Hepatocyte (in vitro differentiated cells): ENCODE measurements around the gene JUND. TPM values are rescaled to one million over a fixed set of nuclear protein-coding genes. Genes with fewer than 3 reads are reported as not detected.
"Not testable (repeated sequence)": the region's sequence is repeated elsewhere in the genome, so short reads cannot be mapped to it uniquely, and the experiment has no call there.

Experiments used
- DNase-seq: peaks from one replicate; pipeline ENCODE4 v3.0.0-alpha.2; 2016; ENCODE audit warnings: low spot score
- H2AFZ ChIP-seq: fragments of 200-600 bp; sonication (generic); 2 replicates; pipeline ENCODE4 v1.6.0; 2016; ENCODE audit warnings: antibody characterized with exemption, mild to moderate bottlenecking
- H3K27ac ChIP-seq: fragments of 200-600 bp; sonication (generic); 2 replicates; pipeline ENCODE4 v1.5.1; 2016; ENCODE audit warnings: mild to moderate bottlenecking
- H3K27me3 ChIP-seq: fragments of 200-600 bp; sonication (generic); 2 replicates; pipeline ENCODE4 v1.6.1; 2016
- H3K36me3 ChIP-seq: fragments of 200-600 bp; sonication (generic); replicated peaks from 2 replicates; pipeline ENCODE4 v1.5.1; 2016; ENCODE audit warnings: low read depth; ENCODE audit not compliant: insufficient read depth
- H3K4me1 ChIP-seq: fragments of 200-600 bp; sonication (generic); 2 replicates; pipeline ENCODE4 v1.5.1; 2016; ENCODE audit warnings: mild to moderate bottlenecking, moderate library complexity; ENCODE audit not compliant: insufficient read depth
- H3K4me2 ChIP-seq: fragments of 200-600 bp; sonication (generic); 2 replicates; pipeline ENCODE4 v1.6.0; 2016
- H3K4me3 ChIP-seq: fragments of 200-600 bp; sonication (generic); 2 replicates; pipeline ENCODE4 v1.5.1; 2016; ENCODE audit warnings: mild to moderate bottlenecking
- H3K79me2 ChIP-seq: fragments of 200-600 bp; sonication (generic); 2 replicates; pipeline ENCODE4 v1.6.0; 2017; ENCODE audit warnings: mild to moderate bottlenecking
- H3K9me2 ChIP-seq: fragments of 200-600 bp; sonication (generic); replicated peaks from 2 replicates; pipeline ENCODE4 v1.6.0; 2017; ENCODE audit warnings: mild to moderate bottlenecking; ENCODE audit not compliant: insufficient read depth
- H3K9me3 ChIP-seq: fragments of 200-600 bp; sonication (generic); 2 replicates; pipeline ENCODE4 v1.5.1; 2016; ENCODE audit warnings: low read depth, mild to moderate bottlenecking
- H4K20me1 ChIP-seq: fragments of 200-600 bp; sonication (generic); 2 replicates; pipeline ENCODE4 v1.6.0; 2016; ENCODE audit warnings: mild to moderate bottlenecking; ENCODE audit not compliant: insufficient read depth, poor library complexity, severe bottlenecking
- CTCF ChIP-seq: fragments of 200-600 bp; sonication (generic); IDR thresholded peaks from 2 replicates; pipeline ENCODE4 v1.5.1; 2016; ENCODE audit warnings: antibody characterized with exemption, mild to moderate bottlenecking; ENCODE audit not compliant: poor library complexity
- EZH2 ChIP-seq: fragments of 200-600 bp; sonication (generic); IDR thresholded peaks from 2 replicates; pipeline ENCODE4 v1.6.1; 2016; ENCODE audit warnings: antibody characterized with exemption, mild to moderate bottlenecking, borderline replicate concordance
- EZH2phosphoT487 ChIP-seq: fragments of 200-600 bp; sonication (generic); IDR thresholded peaks from one replicate; pipeline ENCODE4 v1.6.1; 2018; ENCODE audit warnings: antibody characterized with exemption, mild to moderate bottlenecking, low read depth, moderate library complexity; ENCODE audit not compliant: unreplicated experiment, severe bottlenecking
- WGBS: methylation state at CpG from one replicate; pipeline ENCODE4 v1.1.6; 2016; ENCODE audit warnings: low lambda C conversion rate; ENCODE audit errors: missing lambda C conversion rate; 5-methylcytosine and 5-hydroxymethylcytosine counted together
- polyA plus RNA-seq: library from polyadenylated mRNA; unstranded; fragments of >200 nt; fragmentation: Nextera tagmentation; extraction: Ambion mirVana; gene quantifications from 2 replicates; pipeline ENCODE4 v1.2.1, GENCODE V29; 2016
- total RNA-seq: library from RNA; depleted of rRNA; stranded (reverse); fragments of >200 nt; gene quantifications from 2 replicates; pipeline ENCODE4 v1.2.3, GENCODE V29; 2014

JUND gene
- total and polyA plus RNA-seq, 2 experiments from 2014 or later: 307 to 698 TPM

GRCh38 chr19:18328340-18329034 lies 47.1 kb upstream of the JUND start:
- Histone ChIP-seq H3K9me2 (no peaks in the 10 kb centered on the region), H3K9me3 (no peaks in the 10 kb centered on the region), H3K79me2 (no peaks in the 10 kb centered on the region), H3K27me3 (no peaks in the 10 kb centered on the region), H3K36me3 (no peaks in the 10 kb centered on the region), H3K27ac (peak overlapping the region; percentile 45), H3K4me2 (peak overlapping the region; percentile 67), H3K4me1 (peaks cover 16% of the 10 kb centered on the region), H4K20me1 (no peaks in the 10 kb centered on the region), H2AFZ (peak overlapping the region; percentile 4), H3K4me3 (no peak overlapping the region)
- 6% methylated on average over 9 of the region's 9 CpGs for WGBS
- DNase-seq: peak; percentile 96
- TF ChIP-seq EZH2 (no peak), CTCF (peak; percentile 85)

- 98% methylated on average over 5 of the region's 5 CpGs for WGBS
Observed at GRCh38 chr19:18326772-18327171, 45.4 kb upstream of the JUND start.

GRCh38 chr19:18324373-18324731 lies 42.9 kb upstream of the JUND start:
- Histone ChIP-seq H3K27ac (peak overlapping the region; percentile 93), H3K79me2 (peaks cover 27% of the 10 kb centered on the region), H3K4me1 (peaks cover 41% of the 10 kb centered on the region), H3K4me2 (peak overlapping the region; percentile 80)
- H2AFZ ChIP-seq, H4K20me1 ChIP-seq, H3K4me3 ChIP-seq, H3K36me3 ChIP-seq, DNase-seq, H3K9me3 ChIP-seq, H3K27me3 ChIP-seq, H3K9me2 ChIP-seq: not testable (repeated sequence)
- 73% methylated on average over 6 of the region's 6 CpGs for WGBS

More at GRCh38 chr19:18326772-18327171, 45.4 kb upstream of the JUND start:
- H3K79me2 ChIP-seq: peaks cover 10% of the 10 kb centered on the region
- no peaks in the 10 kb centered on the region for H3K27me3 ChIP-seq
- no peak overlapping the region for H3K4me2 ChIP-seq
- TF ChIP-seq EZH2 (no peak), CTCF (no peak), EZH2phosphoT487 (no peak)
- no peak for DNase-seq
- H3K9me3 ChIP-seq: no peaks in the 10 kb centered on the region
- H4K20me1 ChIP-seq: no peaks in the 10 kb centered on the region
- no peak overlapping the region for H3K27ac ChIP-seq
- H3K4me3 ChIP-seq: no peak overlapping the region
- H3K36me3 ChIP-seq: no peaks in the 10 kb centered on the region
- no peak overlapping the region for H2AFZ ChIP-seq
- no peaks in the 10 kb centered on the region for H3K9me2 ChIP-seq
- peaks cover 25% of the 10 kb centered on the region for H3K4me1 ChIP-seq

GRCh38 chr19:18322759-18323460 lies 41.5 kb upstream of the JUND start, which contains the start of gene LSM4:
LSM4 (minus strand) TSS chr19:18323076; CDS start chr19:18323020, 56 bp downstream.
- WGBS: 1% methylated on average over 55 of the region's 75 CpGs

More at GRCh38 chr19:18322759-18323460, 41.5 kb upstream of the JUND start, which contains the start of gene LSM4:
- H3K4me1 ChIP-seq: peaks cover 48% of the 10 kb centered on the region
- H3K4me2 ChIP-seq: peak within 1 kb of the TSS; percentile 84
- H3K27ac ChIP-seq: peak within 1 kb of the TSS; percentile 94
- peak within 1 kb of the TSS; percentile 30 for H2AFZ ChIP-seq
- H3K9me2 ChIP-seq: no peaks in the 10 kb centered on the region
- TF ChIP-seq EZH2phosphoT487 (no peak), CTCF (peak; percentile 42), EZH2 (no peak)
- H3K4me3 ChIP-seq: peak within 1 kb of the TSS; percentile 69
- no peaks in the 10 kb centered on the region for H4K20me1 ChIP-seq
- H3K79me2 ChIP-seq: peaks cover 40% of the 10 kb centered on the region
- no peaks in the 10 kb centered on the region for H3K36me3 ChIP-seq
- H3K9me3 ChIP-seq: no peaks in the 10 kb centered on the region
- peak; percentile 100 for DNase-seq
- H3K27me3 ChIP-seq: no peaks in the 10 kb centered on the region
